ENCODE results near the gene RAD1. TPM values are rescaled to one million over a fixed set of nuclear protein-coding genes. Genes with fewer than 3 reads are reported as not detected.

RAD1 gene
- total RNA-seq: 19.8 and 22.3 TPM in 2 replicates

GRCh38 chr5:34915139-34915855 is at the start of gene RAD1, which contains the start of gene BRIX1:
Gene RAD1 (minus strand): TSS chr5:34915504. CDS start chr5:34914892, 612 bp downstream.
Gene BRIX1 (plus strand): TSS chr5:34915711. CDS start chr5:34915739, 28 bp downstream.

GRCh38 chr5:34929134-34929719 is 13.9 kb upstream of the RAD1 start, which contains the start of gene DNAJC21:
Gene DNAJC21 (plus strand): TSS chr5:34929559. CDS start chr5:34929820, 261 bp downstream.

Other genes starting within 250 kb of the RAD1 start
- 0.09 and 0.22 TPM in 2 replicates for gene TTC23L, start 76.3 kb downstream of the RAD1 start, total RNA-seq
- gene BRIX1, start 207 bp upstream of the RAD1 start, total RNA-seq: 16.0 and 25.9 TPM in 2 replicates
- gene DNAJC21, start 14.1 kb upstream of the RAD1 start, total RNA-seq: 19.2 and 29.3 TPM in 2 replicates
- not detected in 2 replicates for gene AGXT2, start 132.4 kb upstream of the RAD1 start, total RNA-seq

All from dermis lymphatic vessel endothelial cell (primary cell).